NCI-H2107 (cell line): ENCODE measurements around the gene ZFP90.
"Not testable (repeated sequence)": the region's sequence is repeated elsewhere in the genome, so short reads cannot be mapped to it uniquely, and the experiment has no call there.

ENCODE experiments used
- DNase-seq: peaks from one replicate; lab custom pipeline; 2025; lab: John Stamatoyannopoulos, UW

ZFP90 gene

DNA sequence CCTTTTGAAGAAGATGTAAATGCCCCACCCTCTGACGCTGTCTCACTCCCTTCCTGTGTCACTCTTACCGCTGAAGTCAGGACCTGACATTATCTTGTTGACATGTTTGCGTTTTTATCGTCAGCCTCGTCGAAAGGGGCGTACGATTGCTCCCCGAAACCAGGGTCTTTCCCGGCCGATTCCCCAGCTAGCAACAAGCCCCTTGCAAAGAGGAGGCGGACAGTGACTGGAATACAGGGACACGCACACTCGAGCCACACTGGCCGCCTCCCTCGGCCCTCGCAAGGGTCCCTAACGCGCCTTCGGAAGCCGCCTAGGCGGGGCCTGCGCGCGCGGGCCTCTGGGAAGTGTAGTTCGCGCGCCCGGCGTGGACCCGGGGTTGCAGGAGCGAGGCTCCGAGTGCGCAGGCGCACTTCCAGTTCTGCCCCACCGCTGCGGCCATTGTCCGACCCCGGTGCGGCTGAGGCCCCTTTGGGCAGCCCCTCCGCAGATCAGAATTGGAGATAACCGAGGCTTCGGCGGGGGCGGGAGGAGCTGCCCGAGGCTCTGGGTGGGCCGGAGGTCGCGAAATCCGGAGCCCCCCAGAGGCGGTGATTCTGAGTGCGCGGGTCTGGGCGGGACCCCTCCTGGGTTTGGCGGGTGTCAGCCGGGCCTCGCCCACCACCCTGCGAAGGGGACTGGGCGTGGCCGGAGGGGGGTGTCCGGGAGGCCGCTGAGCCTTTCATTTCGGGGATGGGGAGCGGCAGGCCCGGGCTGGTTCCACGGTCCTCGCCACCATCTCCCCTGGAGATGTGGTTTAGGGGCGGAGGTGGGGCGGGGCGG, at the start of gene ZFP90:
Gene ZFP90, plus strand, starts transcription at position 412 of the 822 bp plus-strand sequence. CDS start 502 bp downstream, outside the sequence.
- DNase-seq: peak; percentile 82

- DNase-seq: no peak
Observed at GRCh38 chr16:68490358-68490757, 48.7 kb upstream of the ZFP90 start.

- DNase-seq: peak; percentile 48
Observed at GRCh38 chr16:68490829-68491575, 48.1 kb upstream of the ZFP90 start.

DNA sequence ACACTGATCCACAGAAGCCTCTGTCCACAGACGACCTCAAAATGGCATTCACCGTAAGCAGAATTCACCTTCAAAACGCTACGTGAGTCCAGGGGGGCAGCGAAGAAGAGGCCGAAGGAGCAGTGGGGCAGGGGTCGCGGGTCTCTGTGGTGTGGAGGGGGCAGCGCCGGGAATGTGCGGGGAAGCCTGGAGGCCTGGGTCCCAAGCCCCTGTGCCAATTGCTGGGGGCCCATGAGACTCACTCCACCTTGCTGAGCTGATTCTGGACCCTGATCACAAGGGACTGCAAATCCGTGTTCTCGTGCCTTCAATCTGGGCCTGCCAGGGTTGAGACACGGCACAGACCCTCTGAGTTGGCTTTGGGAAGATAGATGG, 47.5 kb upstream of the ZFP90 start:
- DNase-seq: no peak

GRCh38 chr16:68492151-68492542, 46.9 kb upstream of the ZFP90 start:
- no peak for DNase-seq

DNA sequence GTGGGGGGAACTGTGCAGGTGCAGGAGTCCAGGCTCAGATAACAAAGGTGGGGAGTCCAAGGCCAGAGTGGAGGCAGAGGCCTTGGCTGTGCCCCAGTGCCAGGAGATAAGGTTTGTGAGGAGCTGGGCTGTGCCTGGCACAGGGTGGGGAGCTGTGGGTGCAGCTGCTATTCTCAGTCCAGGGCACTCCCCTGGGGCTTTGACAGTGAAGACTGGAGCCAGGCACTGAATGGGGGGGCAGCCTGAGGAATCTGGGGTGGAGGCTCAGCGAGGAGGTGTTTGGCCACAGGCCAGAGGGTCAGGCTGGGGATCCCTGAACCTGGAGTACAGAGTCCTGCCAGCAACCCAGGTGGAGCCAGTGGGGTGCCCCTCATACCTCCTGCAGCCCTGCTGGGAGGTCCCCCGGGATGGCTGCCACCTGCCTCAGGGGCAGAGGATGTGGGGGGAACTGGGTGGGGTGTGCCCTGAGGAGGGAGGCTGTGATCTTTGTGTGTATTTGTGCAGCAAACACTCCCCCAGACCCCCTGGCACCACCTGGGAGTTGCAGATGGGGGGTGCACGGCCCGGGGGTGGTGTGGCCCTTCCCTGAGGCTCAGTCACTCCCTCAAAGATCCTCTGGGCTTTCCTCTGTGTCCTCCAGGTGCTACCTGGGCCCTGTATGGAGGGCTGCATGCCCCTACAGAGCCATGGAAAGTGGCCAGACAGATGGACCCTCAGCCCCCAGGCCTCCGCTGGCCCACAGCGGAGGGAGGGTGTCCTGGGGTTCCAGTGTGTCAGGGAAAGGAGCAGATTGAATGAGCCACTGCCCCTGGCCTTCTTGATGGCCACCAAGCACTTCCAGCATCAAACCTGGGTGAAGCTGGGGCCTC, 46.3 kb upstream of the ZFP90 start:
- DNase-seq: no peak

- DNase-seq: no peak
Observed at GRCh38 chr16:68493412-68494070, 45.5 kb upstream of the ZFP90 start.

DNA sequence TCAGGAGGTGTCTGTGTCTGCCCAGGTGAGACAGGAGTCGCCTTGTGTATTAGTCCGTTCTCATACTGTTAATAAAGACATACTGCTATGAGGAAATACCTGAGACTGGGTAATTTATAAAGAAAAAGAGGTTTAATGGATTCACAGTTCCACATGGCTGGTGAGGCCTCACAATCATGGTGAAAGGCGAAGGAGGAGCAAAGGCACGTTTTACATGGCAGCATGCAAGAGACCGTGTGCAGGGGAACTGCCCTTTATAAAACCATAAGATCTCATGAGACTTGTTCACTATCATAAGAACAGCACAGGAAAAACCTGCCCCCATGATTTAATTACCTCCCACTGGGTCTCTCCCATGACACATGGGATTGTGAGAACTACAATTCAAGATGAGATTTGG, 44.8 kb upstream of the ZFP90 start:
- DNase-seq: not testable (repeated sequence)

GRCh38 chr16:68496689-68497088, 42.4 kb upstream of the ZFP90 start:
- no peak for DNase-seq

GRCh38 chr16:68499006-68499405, 40.1 kb upstream of the ZFP90 start:
- no peak for DNase-seq

DNA sequence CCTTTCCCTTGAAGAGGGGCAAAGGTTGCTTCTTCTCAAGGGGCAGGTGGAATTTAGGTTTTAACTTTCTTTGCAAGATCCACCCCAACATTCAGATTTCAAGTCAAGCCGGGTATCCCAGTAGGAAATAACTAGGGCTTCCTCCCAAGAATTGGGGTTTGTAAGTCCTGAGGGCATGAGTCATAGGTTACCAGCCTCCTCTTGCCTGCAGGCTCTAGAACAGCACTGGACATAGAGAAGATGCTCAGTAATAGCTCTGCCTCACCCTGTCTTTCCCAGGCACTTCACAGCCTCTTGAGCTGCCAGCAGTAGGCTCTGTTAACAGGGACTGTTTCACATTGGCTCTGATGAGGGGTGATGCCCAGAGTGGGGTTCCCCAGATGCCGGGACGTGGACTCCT, 35.8 kb upstream of the ZFP90 start:
- no peak for DNase-seq

GRCh38 chr16:68504066-68504465, 35.0 kb upstream of the ZFP90 start:
- DNase-seq: no peak

DNA sequence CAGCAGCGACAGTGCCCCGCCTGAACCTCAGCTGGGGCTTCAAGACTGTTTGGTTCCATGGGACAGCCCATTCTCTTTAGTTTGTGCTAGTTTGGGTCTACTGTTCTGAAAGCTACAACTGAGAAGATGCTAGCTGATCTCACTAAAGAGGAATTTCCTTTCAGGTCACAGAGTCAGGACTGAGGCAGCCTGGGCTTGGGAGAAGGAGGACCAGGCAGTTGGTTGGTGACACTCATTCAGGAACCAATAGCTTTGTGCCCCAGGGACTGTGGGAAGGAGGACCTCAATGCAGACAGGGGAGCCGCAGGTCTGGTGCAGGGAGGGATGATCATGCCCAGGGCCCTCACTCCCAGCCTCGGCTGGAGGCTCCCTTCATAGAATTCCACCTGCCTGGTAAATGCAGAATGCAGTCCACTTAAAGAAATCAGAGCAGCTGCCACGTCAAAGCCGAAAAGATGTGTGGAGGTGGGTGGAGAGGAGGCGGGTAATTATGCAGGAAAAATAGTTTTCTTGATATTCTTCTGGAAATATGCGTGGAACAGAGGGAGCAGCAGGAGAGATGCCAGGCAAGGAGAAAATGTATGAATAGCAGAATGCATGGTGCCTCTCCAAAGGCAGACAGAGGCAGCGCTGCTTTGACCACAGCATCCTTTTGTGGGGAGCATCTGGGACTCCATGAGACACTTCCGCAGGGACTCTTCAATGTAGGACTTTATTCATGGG, 32.6 kb upstream of the ZFP90 start:
- DNase-seq: no peak

DNA sequence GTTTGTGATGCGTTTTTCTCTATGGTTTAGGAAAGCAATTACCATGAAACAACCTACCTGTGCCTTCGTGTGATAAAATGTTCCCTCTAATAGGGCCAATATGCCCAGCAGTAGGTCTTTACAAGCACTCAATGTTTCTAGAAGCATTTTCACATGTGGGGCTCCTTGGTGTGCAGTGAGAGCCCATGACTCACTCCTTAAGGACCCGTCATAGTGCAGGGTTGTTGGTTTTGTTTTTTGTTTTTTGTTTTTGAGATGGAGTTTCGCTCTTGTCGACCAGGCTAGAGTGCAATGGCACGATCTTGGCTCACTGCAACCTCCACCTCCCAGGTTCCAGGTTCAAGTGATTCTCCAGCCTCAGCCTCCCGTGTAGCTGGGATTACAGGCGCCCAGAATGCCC, 31.1 kb upstream of the ZFP90 start:
- no peak for DNase-seq

DNA sequence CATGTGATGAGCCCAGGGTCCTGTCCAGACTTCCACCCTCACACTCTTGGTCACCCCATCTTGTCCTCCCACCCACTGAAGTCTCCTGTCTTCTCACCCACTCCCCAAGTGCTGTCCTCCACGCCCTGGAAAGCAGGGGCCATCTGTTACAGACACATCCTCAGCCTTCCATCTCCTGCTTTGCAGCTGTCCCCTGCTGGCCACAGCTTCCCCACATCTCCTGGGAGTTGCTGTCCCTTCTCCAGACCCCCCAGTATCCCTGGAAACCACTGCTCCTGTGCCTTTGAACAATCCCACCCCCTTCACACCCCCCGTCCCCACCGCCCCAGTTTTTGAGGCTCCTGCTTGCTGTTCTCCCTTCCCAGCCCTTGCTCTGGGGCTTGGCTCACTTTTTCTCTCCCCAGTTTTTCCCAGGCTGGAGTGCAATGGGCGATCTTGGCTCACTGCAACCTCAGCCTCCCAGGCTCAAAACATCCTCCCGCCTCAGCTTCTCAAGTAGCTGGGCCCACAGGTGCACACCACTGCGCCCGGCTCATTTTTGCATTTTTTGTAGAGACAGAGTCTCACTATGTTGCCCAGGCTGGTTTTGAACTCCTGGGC, 30.4 kb upstream of the ZFP90 start:
- no peak for DNase-seq

DNA sequence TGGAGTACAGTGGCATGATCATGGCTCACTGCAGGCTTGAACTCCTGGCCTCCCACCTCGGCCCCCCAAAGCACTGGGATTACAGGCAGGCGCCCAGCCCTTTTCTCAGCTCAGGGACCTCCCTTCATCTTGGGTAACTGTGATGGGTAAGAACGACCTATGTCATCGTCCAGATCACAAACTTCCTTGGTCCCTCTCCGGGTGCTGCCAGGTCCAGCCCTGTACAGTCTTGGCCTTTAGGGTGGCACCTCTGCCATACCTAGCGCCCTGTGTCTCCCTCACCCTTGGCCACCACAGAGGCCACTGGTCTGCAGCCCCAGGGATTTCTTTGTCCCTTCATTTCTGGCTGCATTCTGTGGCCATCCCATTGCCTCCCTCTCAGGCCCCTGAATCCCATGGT, 29.7 kb upstream of the ZFP90 start:
- DNase-seq: no peak

DNA sequence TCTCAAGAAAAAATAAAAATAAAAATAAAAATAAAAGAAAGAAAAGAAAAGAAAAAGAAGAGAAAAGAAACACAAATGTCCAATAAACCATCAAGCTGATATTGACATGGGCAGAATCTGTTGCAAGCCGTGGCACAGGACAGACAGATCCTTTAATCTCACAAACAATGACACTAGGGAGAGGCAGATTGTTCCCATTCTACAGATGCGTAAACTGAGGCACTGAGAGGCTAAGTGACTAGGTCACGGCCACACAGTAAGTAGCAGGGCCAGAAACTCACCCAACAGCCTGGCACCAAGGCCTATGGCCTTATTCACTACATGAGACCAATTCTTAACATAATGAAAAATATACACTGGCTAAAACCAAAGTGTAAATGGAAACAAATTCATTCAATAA, 28.3 kb upstream of the ZFP90 start:
- DNase-seq: no peak

DNA sequence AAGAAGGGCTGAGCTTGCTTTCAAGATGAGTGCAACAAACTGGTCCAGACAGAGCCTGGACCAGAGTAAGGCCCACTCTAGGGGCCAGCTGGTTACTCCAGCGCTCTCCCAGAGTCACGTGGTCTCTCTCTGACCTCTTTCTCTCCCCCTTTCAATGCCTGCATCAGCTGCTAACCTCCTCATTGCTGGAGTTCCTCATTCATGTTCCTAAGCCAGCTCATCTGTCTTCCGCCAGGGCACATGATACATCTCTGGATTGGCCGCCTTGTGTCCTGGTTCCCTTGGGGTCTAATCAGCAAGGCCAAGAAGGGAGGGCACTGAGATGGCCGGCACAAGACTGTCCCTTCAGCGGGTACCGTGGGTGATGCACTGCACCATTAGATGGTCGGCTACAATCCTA, 26.9 kb upstream of the ZFP90 start:
- no peak for DNase-seq

- DNase-seq: no peak
Observed at GRCh38 chr16:68512742-68513141, 26.3 kb upstream of the ZFP90 start.

DNA sequence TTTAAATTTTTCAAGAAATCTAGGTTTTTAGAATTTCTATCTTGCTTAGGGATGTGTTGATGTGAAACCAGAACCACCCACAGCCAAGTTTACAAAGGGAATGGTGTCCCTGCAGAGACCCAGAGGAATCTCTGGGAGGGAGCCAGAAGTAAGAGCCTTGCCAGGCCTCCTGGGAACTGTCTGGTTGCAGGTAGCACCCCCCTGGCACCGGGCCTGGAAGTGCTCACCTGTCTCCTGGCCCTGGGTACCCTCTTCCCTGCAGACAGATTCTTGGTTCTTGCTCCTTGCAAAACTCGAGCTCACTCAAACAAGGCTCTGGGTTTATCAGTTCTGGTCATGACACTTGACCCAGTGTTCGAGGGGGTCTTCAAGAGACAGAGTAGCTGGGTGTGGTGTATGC, 24.6 kb upstream of the ZFP90 start:
- DNase-seq: no peak

DNA sequence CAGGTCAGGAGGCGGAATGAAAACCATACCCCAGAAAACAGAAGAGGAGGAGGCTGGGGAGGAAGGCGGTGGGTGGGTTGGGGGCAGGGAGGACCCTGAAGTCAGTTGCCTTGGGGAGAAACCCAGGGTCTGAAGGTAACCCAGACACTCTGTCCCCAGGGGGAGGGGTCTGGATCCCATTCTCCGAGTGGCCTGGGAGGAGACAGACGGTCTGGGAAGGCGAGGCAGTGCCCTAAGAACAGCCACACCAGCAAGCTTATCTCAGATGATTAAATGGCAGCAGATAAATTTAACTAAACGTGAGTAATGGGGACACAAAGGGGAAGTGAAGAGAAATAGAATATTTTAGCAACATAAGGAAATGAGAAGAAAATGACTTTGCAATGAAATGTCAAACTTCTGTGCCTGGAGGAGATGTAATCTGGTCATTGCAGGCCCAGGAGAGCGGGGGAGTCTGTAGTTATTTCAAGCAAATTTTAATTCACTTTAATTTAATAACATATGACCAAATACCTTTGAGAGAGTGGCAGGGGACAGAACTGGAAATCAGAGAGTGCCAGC, 21.4 kb upstream of the ZFP90 start:
- no peak for DNase-seq
